Hematopoietic multipotent progenitor cell (in vitro differentiated cells): ENCODE measurements around the gene CHRNA4. TPM values are rescaled to one million over a fixed set of nuclear protein-coding genes. Genes with fewer than 3 reads are reported as not detected.
"Not testable (repeated sequence)": the region's sequence is repeated elsewhere in the genome, so short reads cannot be mapped to it uniquely, and the experiment has no call there.

Experiments used
- DNase-seq, 3 donors: peaks; one replicate each; pipeline ENCODE4 v3.0.0-alpha.2; 2011 to 2015; ENCODE audit warnings: low read depth in 2 of 3, low spot score in 2 of 3
- total RNA-seq: library from RNA; depleted of rRNA; stranded (reverse); fragments of >200 nt; gene quantifications from one replicate; pipeline ENCODE4 v1.2.3, GENCODE V29; 2012

The CHRNA4 gene
- total RNA-seq, 1 donor = not detected

DNA sequence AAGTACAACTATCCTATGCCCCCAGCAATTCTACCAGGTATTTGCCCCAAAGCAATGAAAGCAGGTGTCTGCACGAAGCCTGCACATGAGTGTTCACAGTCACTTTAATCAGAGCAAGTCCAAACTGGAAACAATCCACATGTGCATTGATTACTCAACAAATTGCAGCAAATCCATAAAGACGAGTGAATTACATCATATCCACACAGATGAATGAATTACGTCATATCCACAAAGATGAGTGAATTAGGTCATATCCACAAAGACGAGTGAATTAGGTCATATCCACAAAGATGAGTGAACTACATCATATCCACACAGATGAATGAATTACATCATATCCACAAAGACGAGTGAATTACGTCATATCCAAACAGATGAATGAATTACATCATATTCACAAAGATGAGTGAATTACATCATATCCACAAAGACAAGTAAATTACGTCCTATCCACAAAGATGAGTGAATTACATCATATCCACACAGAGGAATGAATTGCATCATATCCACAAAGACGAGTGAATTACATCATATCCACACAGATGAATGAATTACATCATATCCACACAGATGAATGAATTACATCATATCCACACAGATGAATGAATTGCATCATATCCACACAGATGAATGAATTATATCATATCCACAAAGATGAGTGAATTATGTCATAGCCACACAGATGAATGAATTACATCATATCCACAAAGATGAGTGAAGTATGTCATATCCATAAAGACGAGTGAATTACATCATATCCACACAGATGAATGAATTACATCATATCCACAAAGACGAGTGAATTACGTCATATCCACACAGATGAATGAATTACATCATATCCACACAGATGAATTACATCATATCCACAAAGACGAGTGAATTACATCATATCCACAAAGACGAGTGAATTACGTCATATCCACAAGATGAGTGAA, 21.7 kb downstream of the CHRNA4 start:
- not testable (repeated sequence) for DNase-seq

DNA sequence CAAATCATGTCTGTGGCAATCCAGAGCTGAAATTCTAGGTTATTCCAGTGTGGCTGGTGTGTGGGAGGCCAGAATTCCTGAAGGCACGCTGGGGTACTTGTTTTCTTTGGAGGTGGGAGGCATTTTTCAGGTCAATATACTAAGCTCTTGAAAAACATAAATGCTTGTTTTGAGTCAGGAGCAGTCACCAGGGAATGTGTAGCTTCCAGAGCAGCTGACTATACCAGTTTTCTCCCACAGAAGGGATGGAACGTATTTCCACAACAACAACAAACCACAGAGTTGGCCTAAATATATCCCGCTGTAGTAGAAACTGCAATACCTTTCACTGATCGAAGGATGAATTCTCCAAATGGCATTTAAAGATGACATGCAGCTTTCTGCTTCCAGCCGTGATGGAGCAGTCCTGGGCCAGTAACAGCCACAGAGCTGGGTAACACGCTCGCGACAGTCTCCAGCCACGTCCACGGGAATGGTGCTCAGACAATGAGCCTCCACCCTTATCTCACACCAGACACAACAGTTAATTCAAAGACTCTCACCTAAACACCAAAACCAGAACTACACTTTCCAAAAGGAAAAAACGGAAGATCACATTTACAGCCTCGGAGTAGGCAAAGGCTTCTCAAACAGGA, 23.2 kb downstream of the CHRNA4 start:
- no peak for DNase-seq

- DNase-seq = no peak
These were observed 24.9 kb downstream of the CHRNA4 start for GRCh38 chr20:63336232-63336752.

- DNase-seq = no peak
These were observed 25.4 kb downstream of the CHRNA4 start for GRCh38 chr20:63335711-63336110.

GRCh38 chr20:63335060-63335459, 26.1 kb downstream of the CHRNA4 start:
- not testable (repeated sequence) for DNase-seq

DNA sequence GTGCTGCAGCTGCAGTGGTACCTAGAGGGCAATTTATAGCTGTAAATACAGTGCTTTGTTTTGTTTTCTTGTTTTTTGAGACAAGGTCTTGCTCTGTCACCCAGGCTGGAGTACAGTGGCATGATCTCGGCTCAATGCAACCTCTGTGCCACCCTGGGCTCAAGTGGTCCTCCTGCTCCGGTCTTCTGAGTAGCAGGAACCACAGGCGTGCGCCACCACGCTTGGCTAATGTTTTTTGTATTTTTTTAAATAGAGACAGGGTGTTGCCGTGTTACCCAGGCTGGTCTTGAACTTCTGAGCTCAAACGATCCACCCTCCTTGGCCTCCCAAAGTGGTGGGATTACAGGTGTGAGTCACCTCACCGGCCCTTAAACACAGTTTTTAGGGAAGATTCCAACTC, 26.8 kb downstream of the CHRNA4 start:
- DNase-seq = no peak

DNA sequence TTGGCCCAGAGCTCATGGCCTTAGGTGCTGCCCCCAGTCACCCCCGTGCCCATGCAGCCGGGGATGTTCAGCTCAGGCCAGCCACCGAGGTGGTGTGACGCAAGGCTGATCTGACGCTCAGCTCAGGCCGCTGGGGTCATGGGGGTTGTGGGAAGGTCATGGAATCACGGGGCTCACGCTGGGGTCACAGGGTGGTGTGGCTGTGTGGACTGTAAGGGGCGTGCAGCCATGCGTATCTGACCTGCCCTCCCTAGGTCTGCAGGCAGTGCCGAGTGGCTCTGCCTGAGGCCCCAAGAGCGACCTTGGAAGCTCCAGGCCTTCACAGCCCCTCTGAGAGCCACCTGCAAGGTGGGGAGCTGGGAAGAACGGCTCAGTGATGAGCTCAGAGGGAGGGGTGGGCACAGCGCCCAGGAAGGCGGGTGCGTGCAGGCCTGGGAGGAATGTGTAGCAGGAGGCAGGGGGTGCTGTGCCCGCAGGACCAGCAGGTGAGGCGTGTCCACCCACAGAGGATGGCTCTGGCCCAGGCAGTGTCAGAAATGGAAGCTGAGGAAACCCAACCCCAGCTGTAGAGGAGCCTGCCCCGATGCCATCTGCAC, 27.8 kb downstream of the CHRNA4 start:
- no peak for DNase-seq

GRCh38 chr20:63332488-63333240, 28.5 kb downstream of the CHRNA4 start:
- no peak for DNase-seq

DNA sequence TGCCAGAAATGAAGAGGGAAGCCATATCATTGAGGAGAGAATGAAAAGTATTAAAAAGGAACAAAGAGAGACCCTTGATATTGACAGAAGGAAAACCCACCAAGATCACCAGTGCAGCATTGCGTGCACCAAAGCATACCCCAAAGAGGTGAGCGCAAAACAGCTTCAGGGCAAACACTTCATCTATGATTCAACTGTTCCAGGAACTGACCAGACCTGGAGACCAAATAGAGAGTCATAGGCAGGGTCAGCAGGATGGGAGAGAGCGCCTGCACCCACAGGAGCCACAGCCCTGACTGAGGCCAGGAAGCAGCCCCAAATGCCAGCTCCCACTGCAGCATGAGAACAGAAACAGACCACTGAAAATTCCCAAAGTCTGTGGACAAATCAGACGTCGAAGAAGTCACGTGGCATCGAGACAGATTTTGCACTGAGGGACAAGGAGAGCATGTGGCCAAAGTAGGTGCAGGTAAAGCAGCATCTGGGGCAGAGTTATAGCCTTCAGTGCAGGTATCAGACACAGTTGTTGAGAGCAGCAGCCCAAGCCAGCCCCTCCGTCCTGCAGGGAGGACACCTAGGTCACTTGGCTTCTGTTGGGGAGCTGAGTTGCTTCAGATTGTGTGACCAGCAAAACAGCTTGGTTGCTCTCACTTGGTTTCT, 29.3 kb downstream of the CHRNA4 start:
- no peak for DNase-seq

- no peak for DNase-seq
These were observed 30.2 kb downstream of the CHRNA4 start for GRCh38 chr20:63330940-63331339.

DNA sequence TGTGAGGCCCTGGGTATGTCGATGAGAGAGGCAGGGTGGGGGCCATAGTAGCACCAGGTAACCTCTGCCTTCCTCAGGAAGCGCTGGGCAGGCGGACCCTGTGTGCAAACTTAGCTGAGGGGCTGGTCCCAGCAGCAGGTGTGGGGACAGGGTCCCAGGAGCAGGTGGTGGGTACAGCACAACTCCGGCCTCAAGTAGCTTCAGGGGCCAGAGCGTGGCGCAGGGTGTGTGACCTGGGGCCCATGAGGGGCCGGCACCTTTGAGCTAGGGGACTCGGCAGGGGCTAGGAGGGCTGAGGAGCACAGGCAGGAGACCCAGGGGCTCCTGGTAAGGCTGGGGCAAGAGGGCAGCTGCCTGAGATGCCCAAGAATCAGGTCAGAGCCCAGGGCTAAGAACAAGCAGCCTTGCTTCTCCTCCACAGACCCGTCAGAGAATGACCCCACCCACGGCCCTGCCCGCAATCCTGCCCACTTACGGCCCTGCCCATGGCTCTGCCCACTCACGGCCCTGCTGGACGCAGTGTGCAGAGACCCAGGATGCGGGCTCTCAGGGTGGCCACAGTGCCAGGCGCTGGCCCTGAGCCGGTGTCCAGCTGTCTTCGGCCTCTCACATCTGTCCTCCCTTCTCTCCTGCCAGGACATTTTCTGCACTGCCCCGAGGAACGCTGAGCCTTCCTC, 30.9 kb downstream of the CHRNA4 start:
- no peak for DNase-seq

DNA sequence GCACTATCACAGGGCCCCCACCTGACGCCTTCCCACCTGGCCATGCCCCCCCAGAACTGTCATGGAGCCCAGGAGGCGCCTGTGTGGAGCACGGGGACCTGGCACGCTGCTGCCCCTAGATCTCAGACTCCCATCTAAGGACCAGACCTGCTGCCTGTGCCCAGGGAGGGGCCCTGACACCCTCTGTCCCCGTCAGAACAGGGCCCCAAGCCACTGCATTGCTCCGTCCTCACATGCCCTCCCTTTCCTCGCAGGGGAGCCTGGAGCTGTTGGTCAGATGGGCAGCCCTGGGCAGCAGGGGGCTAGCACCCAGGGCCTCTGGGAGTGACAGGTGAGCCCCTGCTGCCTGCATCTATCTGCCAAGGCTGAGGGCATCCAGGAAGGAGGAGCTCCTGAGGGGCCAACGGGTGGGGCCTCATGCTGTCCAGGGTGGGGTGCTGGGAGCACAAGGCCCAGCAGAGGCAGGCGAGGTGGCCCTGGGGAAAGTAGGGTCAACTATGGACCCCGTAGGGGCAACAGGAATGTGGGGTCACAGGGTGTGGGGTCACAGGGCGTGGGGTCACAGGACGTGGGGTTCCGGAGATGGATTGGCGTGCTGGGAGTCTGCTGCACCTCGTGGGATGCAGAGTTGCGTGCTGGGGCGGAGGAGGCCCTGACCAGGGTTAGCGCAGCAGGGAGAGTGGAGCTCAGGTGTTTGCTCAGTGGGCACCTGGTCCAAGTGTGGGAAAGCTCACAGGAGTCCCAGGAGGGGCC, 31.6 kb downstream of the CHRNA4 start:
- no peak for DNase-seq

- no peak for DNase-seq
These were observed 32.4 kb downstream of the CHRNA4 start for GRCh38 chr20:63328718-63329275.

GRCh38 chr20:63328026-63328700, 33.0 kb downstream of the CHRNA4 start:
- no peak for DNase-seq

- DNase-seq = no peak
These were observed 33.9 kb downstream of the CHRNA4 start for GRCh38 chr20:63327231-63327745.

DNA sequence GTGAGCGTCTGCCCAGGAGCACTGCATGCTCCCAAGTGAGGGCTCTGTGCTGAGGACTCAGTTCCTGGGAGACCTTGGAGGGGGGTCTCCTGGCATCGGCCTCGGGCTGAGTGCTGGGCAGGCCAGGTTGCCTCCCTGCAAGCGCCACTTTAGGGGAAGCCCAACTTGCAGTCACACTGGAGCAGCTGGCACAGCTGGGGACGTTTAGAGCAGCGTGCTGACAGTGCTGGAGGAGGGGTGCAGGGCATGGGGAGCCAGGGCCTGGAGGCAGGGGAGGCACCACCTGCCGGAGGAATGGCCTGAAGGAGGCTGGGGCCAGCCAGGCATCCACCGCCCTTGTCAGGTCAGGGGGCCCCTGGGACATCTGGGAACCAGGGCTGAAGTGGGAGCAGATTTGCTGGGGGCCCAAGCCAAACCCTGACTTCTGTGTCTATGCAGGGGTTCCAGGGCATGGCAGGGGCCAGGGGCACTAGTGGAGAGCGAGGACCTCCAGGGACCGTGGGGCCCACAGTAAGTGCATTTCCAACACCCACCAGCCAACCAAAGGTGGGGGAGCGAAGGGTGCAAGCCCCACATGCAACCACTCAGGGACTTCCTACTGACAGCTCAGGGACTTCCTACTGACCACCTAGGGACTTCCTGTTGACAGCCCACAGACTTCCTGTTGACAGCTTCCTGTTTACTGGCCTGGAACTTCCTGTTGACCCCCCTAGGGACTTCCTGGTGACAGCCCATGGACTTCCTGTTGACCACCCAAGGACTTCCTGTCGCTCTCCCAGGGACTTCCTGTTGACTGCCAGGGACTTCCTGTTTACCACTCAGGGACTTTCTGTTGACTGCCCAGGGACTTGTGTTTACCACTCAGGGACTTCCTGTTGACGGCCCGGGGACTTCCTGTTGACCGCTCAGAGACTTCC, 34.6 kb downstream of the CHRNA4 start:
- DNase-seq = no peak
